HUDEP-2 (cell line): ENCODE data around the gene EIF1AY.

Experiments used
- DNase-seq, 76 experiments: peaks; one replicate each; lab custom pipeline; 2025; ENCODE audit not compliant: unreplicated experiment in 76 of 76; lab: John Stamatoyannopoulos, UW

EIF1AY gene

DNA sequence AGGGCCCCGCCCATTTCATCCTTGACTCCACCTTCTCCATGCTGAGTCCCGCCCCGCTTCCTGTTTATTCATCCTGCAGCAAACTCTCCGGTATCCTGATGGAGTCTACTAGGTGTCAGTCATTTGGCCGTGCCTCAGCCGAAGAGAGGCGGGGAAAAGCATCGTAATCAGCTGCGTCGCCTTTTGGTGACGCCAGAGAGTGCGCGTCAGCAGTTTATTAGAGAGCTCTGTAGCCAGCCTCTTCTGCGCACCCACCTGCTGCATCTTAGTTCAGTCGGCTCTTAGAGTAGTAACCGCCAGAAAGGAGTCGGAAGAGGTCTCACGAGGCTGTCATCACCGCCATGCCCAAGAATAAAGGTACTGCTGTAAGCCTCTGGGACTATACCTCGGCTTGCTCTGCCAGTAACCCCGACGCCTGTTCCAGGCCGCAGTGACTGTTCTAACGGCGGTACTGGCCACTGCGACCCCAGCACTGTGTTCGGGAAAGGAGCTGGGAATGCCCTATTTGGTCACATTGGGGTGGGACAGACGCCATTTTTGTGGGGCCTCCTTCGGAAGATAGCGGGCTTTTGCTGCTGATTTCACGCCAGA, at the start of gene EIF1AY:
Gene EIF1AY, plus strand, starts transcription at position 246 of the 591 bp plus-strand sequence. Its CDS starts 96 bp downstream, at position 342.
- peak in 75 of 76 experiments; percentile 1 to 94 (median 80) for DNase-seq

DNA sequence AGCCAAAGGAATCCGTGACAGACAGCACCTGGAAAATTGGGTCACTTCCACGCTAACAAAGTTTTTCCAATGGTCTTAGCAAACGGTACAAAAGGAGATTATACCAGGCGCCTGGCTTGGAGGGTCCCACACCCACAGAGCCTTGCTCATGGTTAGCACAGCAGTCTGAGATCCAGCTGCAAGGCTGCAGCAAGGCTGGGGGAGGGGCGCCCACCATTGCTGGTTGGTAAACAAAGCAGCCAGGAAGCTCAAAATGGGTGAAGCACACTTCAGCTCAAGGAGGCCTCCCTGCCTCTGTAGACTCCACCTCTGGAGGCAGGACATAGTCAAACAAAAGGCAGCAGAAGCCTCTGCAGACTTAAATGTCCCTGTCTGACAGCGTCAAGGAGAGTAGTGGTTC, 47.1 kb upstream of the EIF1AY start:
- no peak for DNase-seq

DNA sequence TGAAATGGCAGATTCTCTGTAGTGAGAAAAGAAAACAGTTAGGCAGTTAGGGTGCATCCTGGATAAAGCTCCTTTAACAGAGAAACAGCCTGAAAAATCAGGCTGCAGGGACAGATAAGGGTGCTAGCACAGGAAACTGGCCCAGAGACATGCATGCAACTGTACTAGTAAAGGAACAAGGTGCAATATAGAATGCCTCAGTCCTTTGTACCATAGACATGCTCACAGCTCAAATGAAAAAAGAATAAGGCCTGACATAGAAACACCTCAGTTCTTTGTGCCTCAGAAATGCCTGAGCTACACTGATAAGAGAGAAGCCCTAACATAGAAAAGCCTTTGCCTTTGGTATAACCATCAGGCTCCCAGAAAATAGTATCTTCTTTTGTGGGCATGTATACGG, 37.4 kb upstream of the EIF1AY start:
- DNase-seq = peak in 4 of 76 experiments; percentile 1 to 17 (median 2)

- DNase-seq = no peak
Observed at GRCh38 chrY:20538933-20539332, 36.6 kb upstream of the EIF1AY start.

- DNase-seq = no peak
Observed at GRCh38 chrY:20544451-20544960, 31.1 kb upstream of the EIF1AY start.

- no peak for DNase-seq
Observed at GRCh38 chrY:20546071-20546470, 29.5 kb upstream of the EIF1AY start.

DNA sequence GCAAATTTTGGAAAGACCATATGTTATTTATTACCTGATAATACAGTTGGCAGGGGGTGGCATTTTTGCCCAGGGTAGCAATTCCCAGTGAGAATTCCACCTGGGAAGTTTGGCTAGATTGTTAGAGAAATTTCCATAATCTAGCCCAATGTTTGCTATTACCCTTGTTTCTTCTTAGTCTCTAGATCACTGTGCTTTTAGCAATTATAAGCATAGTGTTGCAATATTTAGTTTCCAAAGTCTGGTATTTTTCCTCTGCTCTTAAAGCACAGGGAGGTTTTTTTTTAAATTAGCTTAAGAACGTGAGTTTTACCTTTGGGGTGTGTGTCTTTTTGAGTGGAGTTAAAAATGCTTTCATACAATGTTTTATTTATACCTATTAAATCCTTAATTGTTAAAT, 26.3 kb upstream of the EIF1AY start:
- DNase-seq = no peak

GRCh38 chrY:20551840-20552239, 23.7 kb upstream of the EIF1AY start:
- DNase-seq = no peak

DNA sequence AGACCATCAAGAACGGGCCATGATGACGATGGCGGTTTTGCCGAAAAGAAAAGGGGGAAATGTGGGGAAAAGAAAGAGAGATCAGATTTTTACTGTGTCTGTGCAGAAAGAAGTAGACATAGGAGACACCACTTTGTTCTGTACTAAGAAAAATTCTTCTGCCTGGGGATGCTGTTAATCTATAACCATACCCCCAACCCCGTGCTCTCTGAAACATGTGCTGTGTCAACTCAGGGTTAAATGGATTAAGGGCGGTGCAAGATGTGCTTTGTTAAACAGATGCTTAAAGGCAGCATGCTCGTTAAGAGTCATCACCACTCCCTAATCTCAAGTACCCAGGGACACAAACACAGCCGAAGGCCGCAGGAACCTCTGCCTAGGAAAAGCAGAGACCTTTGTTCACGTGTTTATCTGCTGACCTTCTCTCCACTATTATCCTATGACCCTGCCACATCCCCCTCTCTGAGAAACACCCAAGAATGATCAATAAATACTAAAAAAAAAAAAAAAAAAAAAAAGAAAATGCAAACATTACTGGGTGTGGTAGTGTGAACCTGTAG, 22.7 kb upstream of the EIF1AY start:
- peak in 1 of 76 experiments; percentile 9 for DNase-seq

DNA sequence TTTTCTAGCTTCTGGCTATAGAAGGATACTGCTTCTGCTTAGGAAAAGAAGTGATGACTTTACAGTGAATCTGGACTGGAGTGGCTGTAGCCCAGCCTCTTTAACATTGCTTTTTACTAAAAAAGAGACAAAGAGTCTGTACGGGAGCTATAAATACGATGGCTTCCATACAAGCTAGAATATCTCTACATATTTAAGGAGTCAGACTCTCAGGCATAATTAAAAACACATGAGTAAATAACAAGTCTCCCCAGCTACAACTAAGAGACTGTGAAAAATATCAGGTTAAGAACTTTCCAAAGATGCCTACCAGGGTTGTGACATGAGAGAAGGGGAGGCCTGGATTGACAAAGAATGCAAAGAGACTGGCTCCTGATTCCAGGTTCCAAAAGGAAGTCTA, 19.8 kb upstream of the EIF1AY start:
- DNase-seq = no peak

- peak in 20 of 76 experiments; percentile 0 to 38 (median 10) for DNase-seq
Observed at GRCh38 chrY:20558677-20559076, 16.9 kb upstream of the EIF1AY start.

- peak in 25 of 76 experiments; percentile 0 to 69 (median 7) for DNase-seq
Observed at GRCh38 chrY:20559873-20560512, 15.6 kb upstream of the EIF1AY start.

DNA sequence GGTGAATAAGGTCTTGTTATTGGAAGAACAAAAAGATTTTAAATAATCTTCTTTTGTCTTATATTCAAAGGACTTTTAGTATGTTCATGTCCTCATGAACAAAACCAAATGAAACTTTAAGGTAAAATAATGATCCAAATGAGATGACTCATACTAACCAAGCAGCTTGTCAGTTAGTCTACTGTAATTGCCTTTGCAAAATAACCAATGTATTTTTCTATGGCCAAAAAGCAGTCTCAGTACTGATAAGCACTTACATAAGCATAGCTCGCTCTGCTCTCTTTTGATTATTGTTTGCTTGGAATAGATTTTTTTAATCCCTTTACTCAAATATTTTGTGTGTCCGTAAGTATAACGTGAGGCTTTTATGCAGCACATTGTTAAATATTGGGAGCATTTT, 4.3 kb upstream of the EIF1AY start:
- DNase-seq = peak in 3 of 76 experiments; percentile 0 to 13 (median 1)

- no peak for DNase-seq
Observed at GRCh38 chrY:20576506-20576905, 930 bp downstream of the EIF1AY start.

DNA sequence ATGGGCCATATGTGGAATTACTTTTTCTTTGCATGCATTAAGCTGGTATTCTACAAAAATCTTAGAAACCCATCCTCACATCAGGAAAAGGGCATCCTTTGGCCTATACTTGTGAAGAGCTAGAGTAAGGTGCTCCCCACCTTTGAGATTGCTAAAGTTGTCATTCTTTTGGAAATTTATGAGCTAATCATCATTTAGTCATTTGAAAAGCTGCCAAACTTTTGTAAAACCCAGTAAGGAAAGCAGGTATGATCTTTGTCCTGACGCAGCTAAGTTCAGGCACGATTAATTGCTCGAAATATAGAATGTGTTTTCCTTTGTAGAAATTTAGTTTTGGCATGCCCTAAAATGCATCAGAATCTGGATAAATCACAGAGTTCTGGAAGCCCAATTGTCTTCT, 2.6 kb downstream of the EIF1AY start:
- DNase-seq = no peak

DNA sequence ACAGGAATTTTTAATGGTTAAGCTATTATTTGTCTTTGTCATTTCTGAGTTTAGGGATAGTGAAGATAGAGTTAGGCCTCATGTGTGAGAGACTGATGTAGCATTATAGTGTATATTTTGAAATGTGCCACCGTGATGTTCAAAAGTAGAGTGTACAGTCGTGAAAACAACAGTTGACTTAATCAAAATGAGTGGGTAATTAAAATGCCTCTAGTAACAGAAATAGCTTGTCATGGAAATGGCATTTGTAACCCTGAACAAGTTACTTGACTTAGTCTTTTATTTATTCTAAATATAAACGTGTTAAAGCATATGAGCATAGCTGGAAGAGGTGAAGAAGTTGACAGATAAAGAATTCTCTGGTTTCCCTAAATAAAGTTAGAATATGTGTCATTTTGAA, 6.1 kb downstream of the EIF1AY start:
- DNase-seq = no peak

GRCh38 chrY:20586161-20586560, 10.6 kb downstream of the EIF1AY start:
- no peak for DNase-seq
